Testis (tissue), 3 donors: Measurements from ENCODE around the gene RANBP6. TPM values are rescaled to one million over a fixed set of nuclear protein-coding genes. Genes with fewer than 3 reads are reported as not detected.

ENCODE experiments used
- DNase-seq: peaks from one replicate; pipeline ENCODE4 v3.0.0-alpha.2; 2019
- H3K27ac ChIP-seq, 2 donors: fragments of 200-600 bp; sonication (generic); one replicate each; pipeline ENCODE4 v1.5.1; 2019
- H3K27me3 ChIP-seq: fragments of 200-600 bp; sonication (generic); one replicate; pipeline ENCODE4 v1.5.1; 2019
- H3K36me3 ChIP-seq: fragments of 200-600 bp; sonication (generic); one replicate; pipeline ENCODE4 v1.5.1; 2017; ENCODE audit warnings: low read depth; ENCODE audit errors: missing control alignments
- H3K4me1 ChIP-seq: fragments of 200-600 bp; sonication (generic); one replicate; pipeline ENCODE4 v1.5.1; 2019
- H3K4me3 ChIP-seq, 2 donors: fragments of 200-600 bp; sonication (generic); one replicate each; pipeline ENCODE4 v1.5.1; 2017 to 2019
- H3K9me3 ChIP-seq: fragments of 200-600 bp; sonication (generic); one replicate; pipeline ENCODE4 v1.5.1; 2017
- CTCF ChIP-seq, 3 experiments: fragments of 450-650 bp in 2 of 3; fragments of 200-600 bp in 1 of 3; sonication (generic) in 1 of 3; IDR thresholded peaks; one replicate each; pipeline ENCODE4 v1.5.1; 2016 to 2019; ENCODE audit warnings: antibody characterized with exemption in 3 of 3, mild to moderate bottlenecking in 2 of 3, moderate library complexity in 1 of 3
- POLR2A ChIP-seq: fragments of 450-650 bp; IDR thresholded peaks from one replicate; pipeline ENCODE4 v1.6.1; 2017; ENCODE audit warnings: antibody characterized with exemption, mild to moderate bottlenecking, moderate library complexity
- WGBS, 2 donors: methylation state at CpG; one replicate each; pipeline ENCODE4 v1.1.5; 2018; 5-methylcytosine and 5-hydroxymethylcytosine counted together
- intact Hi-C: fragments of 100-400 bp; cut with DNase I; formaldehyde crosslinking; loops from one replicate; pipeline ENCODE4 v1.15.1; 2023; ENCODE audit warnings: low total_unique reads
- polyA plus RNA-seq: library from polyadenylated mRNA; stranded (reverse); fragments of 350-450 nt; fragmentation: Illumina TruSeq; extraction: RNeasy Lipid Tissue Mini Kit (QIAGEN cat#74804); gene quantifications from one replicate; pipeline ENCODE4 v1.2.3, GENCODE V29; 2014; ENCODE audit warnings: low read depth, low replicate concordance; ENCODE audit not compliant: insufficient read depth
- total RNA-seq, 2 donors: library from RNA; depleted of rRNA; stranded (reverse); fragments of >200 nt; gene quantifications; one replicate each; pipeline ENCODE4 v1.2.3, GENCODE V29; 2016

RANBP6 gene
- total and polyA plus RNA-seq, 3 donors from 2014 or later = 6.9 to 16.0 (median 13.8) TPM

DNA sequence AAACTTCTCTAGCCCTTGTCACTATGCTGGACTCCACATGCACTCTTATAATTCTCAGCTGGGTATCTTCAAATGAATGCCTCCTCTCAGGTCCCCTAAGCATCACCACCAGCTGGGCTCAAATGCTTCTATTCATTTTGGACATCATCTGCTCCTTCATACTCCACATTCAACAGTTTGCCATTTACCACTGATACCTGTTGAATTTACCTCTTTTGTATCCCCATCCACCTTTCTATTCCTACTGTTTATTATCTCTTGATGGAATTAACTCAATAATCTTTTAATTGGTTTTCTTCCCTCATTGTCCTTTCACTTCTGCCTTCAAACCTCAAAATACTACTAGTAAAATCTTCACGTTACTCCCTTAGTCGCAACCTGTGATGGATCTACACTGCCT lies 14.5 kb downstream of the RANBP6 start:
- H3K27ac ChIP-seq = no peak overlapping the region
- TF ChIP-seq POLR2A = no peak
- TF ChIP-seq CTCF (IDR thresholded peaks at IDR 0.05) = no peak
- H3K4me1 ChIP-seq = peaks cover 4% of the 10 kb centered on the region
- H3K9me3 ChIP-seq = no peaks in the 10 kb centered on the region
- H3K4me3 ChIP-seq = no peak overlapping the region
- H3K36me3 ChIP-seq = no peaks in the 10 kb centered on the region
- no peaks in the 10 kb centered on the region for H3K27me3 ChIP-seq
- 89 to 98% methylated on average over 2 of the region's 2 CpGs for WGBS, 2 donors
- intact Hi-C loops = no loop called here
- DNase-seq = no peak

DNA sequence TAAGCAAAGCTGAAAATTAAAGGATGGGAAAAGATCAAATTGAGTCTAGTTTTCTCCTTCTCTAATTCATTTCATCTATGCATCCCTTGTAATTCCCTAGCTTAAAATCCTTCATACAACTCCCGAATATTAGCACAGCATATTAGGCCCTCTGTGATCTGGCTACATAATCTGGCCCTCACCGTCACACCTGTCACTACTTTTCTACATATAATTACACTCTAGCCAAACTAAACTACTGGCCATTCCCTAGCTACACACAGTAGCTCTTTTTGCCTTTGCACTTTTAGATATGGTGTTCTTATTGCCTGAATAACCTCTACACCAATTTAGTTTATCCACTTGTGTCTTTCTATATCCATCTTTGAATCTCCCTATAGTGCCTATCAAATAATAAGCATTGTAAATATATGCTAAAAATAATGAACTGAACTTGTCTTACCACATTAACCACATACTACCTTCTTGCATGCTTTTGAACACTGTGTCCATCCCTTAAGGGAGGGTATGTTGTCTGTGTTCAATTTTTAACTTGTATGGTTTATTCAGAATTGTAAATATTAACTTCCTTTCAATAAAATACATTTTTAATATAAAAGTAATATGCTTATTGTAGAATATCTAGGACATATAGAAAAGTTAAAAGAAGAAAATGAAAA lies 15.9 kb downstream of the RANBP6 start:
- Histone ChIP-seq H3K9me3 (no peaks in the 10 kb centered on the region), H3K4me3 (no peak overlapping the region), H3K4me1 (no peaks in the 10 kb centered on the region), H3K36me3 (no peaks in the 10 kb centered on the region), H3K27ac (no peak overlapping the region), H3K27me3 (no peaks in the 10 kb centered on the region)
- TF ChIP-seq CTCF (IDR thresholded peaks at IDR 0.05) = no peak
- TF ChIP-seq POLR2A = no peak
- intact Hi-C loops = no loop called here
- WGBS, 2 donors = 87 to 92% methylated on average over 2 of the region's 2 CpGs
- no peak for DNase-seq

DNA sequence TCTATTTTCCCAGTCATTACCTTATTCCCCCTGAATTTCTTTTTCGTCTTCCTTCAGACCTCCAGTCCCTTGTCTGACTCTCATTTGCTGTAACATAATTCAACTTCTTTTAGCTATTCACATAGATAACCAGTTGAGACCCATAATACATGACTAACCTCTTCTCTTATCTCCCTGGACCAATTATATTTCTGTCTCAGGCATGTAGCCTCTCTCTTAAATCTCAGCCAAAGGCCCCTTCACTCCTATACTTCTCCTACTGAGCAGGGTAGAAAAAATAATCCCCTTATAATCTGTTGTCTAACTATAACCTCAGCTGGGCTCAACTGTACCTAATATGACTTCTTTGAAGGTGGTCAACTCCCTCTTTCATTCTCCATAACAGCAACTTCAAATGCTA lies 20.9 kb downstream of the RANBP6 start:
- TF ChIP-seq POLR2A (no peak), CTCF (IDR thresholded peaks at IDR 0.05) (no peak)
- H3K36me3 ChIP-seq = no peaks in the 10 kb centered on the region
- H3K4me1 ChIP-seq = no peaks in the 10 kb centered on the region
- no peaks in the 10 kb centered on the region for H3K27me3 ChIP-seq
- intact Hi-C loops = no loop called here
- 79% methylated on average over 1 of the region's 1 CpG for WGBS, 2 donors
- no peak for DNase-seq
- no peaks in the 10 kb centered on the region for H3K9me3 ChIP-seq
- H3K27ac ChIP-seq = no peak overlapping the region
- no peak overlapping the region for H3K4me3 ChIP-seq

DNA sequence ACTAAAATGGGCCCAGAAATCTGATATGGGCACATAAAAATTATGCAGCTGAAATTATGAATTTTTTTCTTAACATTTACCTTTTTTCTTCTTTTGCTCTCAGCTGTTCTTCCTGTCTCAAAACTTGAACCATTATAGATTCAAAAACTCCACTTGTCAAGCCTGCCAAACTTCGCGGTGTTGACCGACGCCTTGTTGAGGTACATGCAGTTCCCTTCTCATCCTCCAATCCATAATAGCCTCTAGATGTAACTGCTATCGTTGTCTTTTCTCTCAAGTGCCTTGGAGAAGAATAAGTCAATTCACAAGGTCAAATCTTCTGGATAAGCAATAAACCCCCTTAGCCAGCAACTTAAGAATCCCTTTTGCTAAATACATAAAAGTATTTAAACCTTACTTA lies 27.2 kb downstream of the RANBP6 start:
- TF ChIP-seq CTCF (IDR thresholded peaks at IDR 0.05) (no peak), POLR2A (no peak)
- Histone ChIP-seq H3K9me3 (no peaks in the 10 kb centered on the region), H3K4me1 (peaks cover 9% of the 10 kb centered on the region), H3K4me3 (no peak overlapping the region), H3K36me3 (no peaks in the 10 kb centered on the region), H3K27me3 (no peaks in the 10 kb centered on the region), H3K27ac (peak overlapping the region in 1 of 2 donors; percentile 42)
- intact Hi-C loops = no loop called here
- DNase-seq = peak; percentile 26
- 45 to 51% methylated on average over 5 of the region's 5 CpGs for WGBS, 2 donors

- Histone ChIP-seq H3K4me1 (peaks cover 10% of the 10 kb centered on the region), H3K27me3 (no peaks in the 10 kb centered on the region), H3K27ac (peak overlapping the region; percentile 14 to 75), H3K9me3 (no peaks in the 10 kb centered on the region), H3K4me3 (no peak overlapping the region), H3K36me3 (no peaks in the 10 kb centered on the region)
- WGBS, 2 donors = 55 to 73% methylated on average over 2 of the region's 2 CpGs
- intact Hi-C loops = no loop called here
- no peak for DNase-seq
- TF ChIP-seq POLR2A (no peak), CTCF (IDR thresholded peaks at IDR 0.05) (no peak)
Observed at GRCh38 chr9:5983042-5983441, 32.4 kb downstream of the RANBP6 start.
